HepG2 (cell line): Measurements from ENCODE around the gene DCLK1. TPM values are rescaled to one million over a fixed set of nuclear protein-coding genes. Genes with fewer than 3 reads are reported as not detected.

Experiments
- ATAC-seq: fragments of 200-7000 bp; cut with Tn5 transposase; 3 replicates; pipeline ENCODE4 v1.9.1; 2020; ENCODE audit warnings: mild to moderate bottlenecking, moderate library complexity
- BruUV-seq: library from RNA; stranded (reverse); fragments of 400-500 nt; replicated peaks from 2 replicates; lab custom pipeline; 2021; lab: Mats Ljungman, UMichigan
- CTCF ChIA-PET: fragments of 300-600 bp; formaldehyde crosslinking; extraction: SDS; loops from one replicate; lab custom pipeline; 2021; ENCODE audit warnings: low total read pairs, inconsistent platforms, low intra/inter-chr PET ratio; lab: Yijun Ruan, JAX
- POLR2A ChIA-PET: fragments of 350-600 bp; sonication (Branson Sonifier 250); formaldehyde crosslinking; loops from one replicate; lab custom pipeline; 2020; ENCODE audit warnings: antibody characterized with exemption, inconsistent platforms; lab: Yijun Ruan, JAX
- DNase-seq: peaks from one replicate; pipeline ENCODE4 v3.0.0-alpha.2; 2015; ENCODE audit warnings: low spot score
- FAIRE-seq: peaks from 3 replicates; lab custom pipeline; 2011; peaks lifted over from hg19 to GRCh38; lab: Jason Lieb, UNC
- H2AFZ ChIP-seq: one replicate; pipeline ENCODE4 v1.6.1; 2011; ENCODE audit warnings: low read length, inconsistent platforms
- H3K27ac ChIP-seq: fragments of 300-600 bp; 3 replicates; pipeline ENCODE4 v1.8.0; 2011; ENCODE audit warnings: mixed run types, mild to moderate bottlenecking, mixed read lengths, low read length, inconsistent platforms; ENCODE audit not compliant: insufficient read depth; ENCODE audit errors: extremely low read length
- H3K27me3 ChIP-seq, 2 experiments: fragments of 200-600 bp in 1 of 2; 2 replicates in 1 of 2; 3 replicates in 1 of 2; pipeline versions ENCODE4 v1.6.0 to v1.8.0; 2011; ENCODE audit warnings: low read length in 2 of 2, mild to moderate bottlenecking in 2 of 2, moderate library complexity in 2 of 2, inconsistent platforms in 1 of 2; ENCODE audit not compliant: insufficient read depth in 2 of 2, control insufficient read depth in 1 of 2
- H3K36me3 ChIP-seq, 2 experiments: fragments of 200-600 bp in 1 of 2; replicated peaks in 1 of 2; 2 replicates in 1 of 2; 3 replicates in 1 of 2; pipeline versions ENCODE4 v1.5.1 to v1.8.0; 2011; ENCODE audit warnings: low read length in 2 of 2, inconsistent platforms in 1 of 2; ENCODE audit not compliant: insufficient read depth in 2 of 2, control insufficient read depth in 1 of 2
- H3K4me1 ChIP-seq: 2 replicates; pipeline ENCODE4 v1.5.1; 2012; ENCODE audit warnings: low read length, inconsistent platforms; ENCODE audit not compliant: insufficient read depth
- H3K4me2 ChIP-seq: 2 replicates; pipeline ENCODE4 v1.6.0; 2011; ENCODE audit warnings: low read depth, low read length, inconsistent platforms
- H3K4me3 ChIP-seq, 3 experiments: fragments of 200-600 bp in 1 of 3; sonication (generic), shearing (Covaris generic) in 1 of 3; replicated peaks in 1 of 3; 2 replicates each; pipeline ENCODE4 v1.5.1; 2011 to 2016; ENCODE audit warnings: low read length in 3 of 3, inconsistent platforms in 2 of 3, low read depth in 2 of 3, mild to moderate bottlenecking in 2 of 3, control low read depth in 1 of 3, mixed read lengths in 1 of 3; ENCODE audit not compliant: insufficient read depth in 1 of 3
- H3K79me2 ChIP-seq: one replicate; pipeline ENCODE4 v1.6.1; 2011; ENCODE audit warnings: low read length, inconsistent platforms; ENCODE audit not compliant: insufficient read depth
- H3K9ac ChIP-seq: 2 replicates; pipeline ENCODE4 v1.6.0; 2011; ENCODE audit warnings: mild to moderate bottlenecking, low read depth, low read length, inconsistent platforms; ENCODE audit not compliant: insufficient read depth
- H3K9me3 ChIP-seq: 2 replicates; pipeline ENCODE4 v1.5.1; 2012; ENCODE audit warnings: mild to moderate bottlenecking, low read length
- H4K20me1 ChIP-seq: 2 replicates; pipeline ENCODE4 v1.6.0; 2011; ENCODE audit warnings: inconsistent platforms, mild to moderate bottlenecking, low read length, moderate library complexity; ENCODE audit not compliant: insufficient read depth
- HDAC2 ChIP-seq: sonication (generic); formaldehyde crosslinking; IDR thresholded peaks from 2 replicates; pipeline ENCODE4 v1.4.0; 2020; ENCODE audit warnings: missing genetic modification reagents
- HNF1A ChIP-seq, 2 experiments: sonication (generic) in 1 of 2; formaldehyde crosslinking in 1 of 2; IDR thresholded peaks; 2 replicates each; pipeline versions ENCODE4 v1.4.0 to v1.6.1; 2016 to 2020; ENCODE audit warnings: borderline replicate concordance in 1 of 2, low read depth in 1 of 2, mild to moderate bottlenecking in 1 of 2, missing genetic modification reagents in 1 of 2
- WGBS: methylation state at CpG from one replicate; pipeline ENCODE4 v1.1.6; 2017; ENCODE audit warnings: low lambda C conversion rate; 5-methylcytosine and 5-hydroxymethylcytosine counted together
- in situ Hi-C: cut with HindIII; loops from 2 replicates; pipeline ENCODE4 v1.10.0; 2017; ENCODE audit warnings: low pct_unique_long_range_greater_than_20kb; ENCODE audit not compliant: extremely low pct_ligation_motif_present
- intact Hi-C: fragments of 100-400 bp; cut with micrococcal nuclease; formaldehyde crosslinking; loops from one replicate; pipeline ENCODE4 v1.10.0; 2022; ENCODE audit not compliant: unreplicated experiment
- polyA plus RNA-seq, 8 experiments: library from polyadenylated mRNA; depleted of rRNA in 3 of 8; stranded (reverse) in 7 of 8; unstranded in 1 of 8; fragments of >200 nt; fragmentation: Illumina TruSeq in 4 of 8; extraction: Trizol in 4 of 8; gene quantifications; 2 replicates each; pipeline versions ENCODE4 v1.2.1 to v1.2.3, GENCODE V29; 2011 to 2016; ENCODE audit warnings: low read depth in 4 of 8, missing spikeins in 1 of 8, mixed read lengths in 1 of 8; ENCODE audit not compliant: insufficient read depth in 1 of 8
- total RNA-seq, 5 experiments: library from RNA; depleted of rRNA; stranded (reverse); fragments of >200 nt; fragmentation: Illumina TruSeq; extraction: Trizol; gene quantifications; 2 replicates each; pipeline ENCODE4 v1.2.3, GENCODE V29; 2016; ENCODE audit warnings: low read depth in 1 of 5
- TF ChIP-seq, protein P1 (sequence below): sonication (generic); formaldehyde crosslinking; IDR thresholded peaks from 2 replicates; pipeline ENCODE4 v1.4.0; 2020; ENCODE audit warnings: mild to moderate bottlenecking, low read depth, missing genetic modification reagents

DCLK1 gene
- total and polyA plus RNA-seq, 2 of the 13 experiments (the other 11 are each of a cell fraction or from before 2014, with no cell fraction given) = not detected

- in situ Hi-C loops (no loop called here), intact Hi-C loops (no loop called here)
- Histone ChIP-seq H3K27me3 (0 out of 5 replicates have a peak, but pooled peaks cover 0 to 6% of the 10 kb centered on the region in 2 experiments), H3K4me3 (no peak overlapping the region), H4K20me1 (no peaks in the 10 kb centered on the region), H2AFZ (no peak overlapping the region), H3K36me3 (no peaks in the 10 kb centered on the region), H3K9me3 (no peaks in the 10 kb centered on the region), H3K27ac (no peak overlapping the region), H3K79me2 (no peaks in the 10 kb centered on the region), H3K4me2 (no peak overlapping the region), H3K4me1 (no peaks in the 10 kb centered on the region), H3K9ac (no peak overlapping the region)
- TF ChIP-seq HDAC2 (CRISPR knock-in tag) (no peak), HNF1A (IDR thresholded peaks at IDR 0.05; ENCODE audit: low read depth) (no peak), HNF1A (CRISPR knock-in tag; IDR thresholded peaks at IDR 0.05; ENCODE audit: borderline replicate concordance) (no peak)
- TF ChIP-seq, protein P1, sequence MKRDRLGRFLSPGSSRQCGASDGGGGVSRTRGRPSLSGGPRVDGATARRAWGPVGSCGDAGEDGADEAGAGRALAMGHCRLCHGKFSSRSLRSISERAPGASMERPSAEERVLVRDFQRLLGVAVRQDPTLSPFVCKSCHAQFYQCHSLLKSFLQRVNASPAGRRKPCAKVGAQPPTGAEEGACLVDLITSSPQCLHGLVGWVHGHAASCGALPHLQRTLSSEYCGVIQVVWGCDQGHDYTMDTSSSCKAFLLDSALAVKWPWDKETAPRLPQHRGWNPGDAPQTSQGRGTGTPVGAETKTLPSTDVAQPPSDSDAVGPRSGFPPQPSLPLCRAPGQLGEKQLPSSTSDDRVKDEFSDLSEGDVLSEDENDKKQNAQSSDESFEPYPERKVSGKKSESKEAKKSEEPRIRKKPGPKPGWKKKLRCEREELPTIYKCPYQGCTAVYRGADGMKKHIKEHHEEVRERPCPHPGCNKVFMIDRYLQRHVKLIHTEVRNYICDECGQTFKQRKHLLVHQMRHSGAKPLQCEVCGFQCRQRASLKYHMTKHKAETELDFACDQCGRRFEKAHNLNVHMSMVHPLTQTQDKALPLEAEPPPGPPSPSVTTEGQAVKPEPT (CRISPR knock-in tag) = no peak
- ChIA-PET CTCF (no interaction called here), POLR2A (no interaction called here)
- WGBS = 0% methylated on average over 3 of the region's 3 CpGs
- no TSS peak for BruUV-seq
- DNase-seq (no peak), FAIRE-seq (no peak), ATAC-seq (no peak)
Measured at GRCh38 chr13:35923347-35923746, 207.8 kb downstream of the DCLK1 start.
